ENCODE results near the gene EXOSC5. TPM values are rescaled to one million over a fixed set of nuclear protein-coding genes. Genes with fewer than 3 reads are reported as not detected.
"Not testable (repeated sequence)": the region's sequence is repeated elsewhere in the genome, so short reads cannot be mapped to it uniquely, and the experiment has no call there.

The EXOSC5 gene
- total RNA-seq, 1 experiment from 2014 or later, result 95.3 TPM

DNA sequence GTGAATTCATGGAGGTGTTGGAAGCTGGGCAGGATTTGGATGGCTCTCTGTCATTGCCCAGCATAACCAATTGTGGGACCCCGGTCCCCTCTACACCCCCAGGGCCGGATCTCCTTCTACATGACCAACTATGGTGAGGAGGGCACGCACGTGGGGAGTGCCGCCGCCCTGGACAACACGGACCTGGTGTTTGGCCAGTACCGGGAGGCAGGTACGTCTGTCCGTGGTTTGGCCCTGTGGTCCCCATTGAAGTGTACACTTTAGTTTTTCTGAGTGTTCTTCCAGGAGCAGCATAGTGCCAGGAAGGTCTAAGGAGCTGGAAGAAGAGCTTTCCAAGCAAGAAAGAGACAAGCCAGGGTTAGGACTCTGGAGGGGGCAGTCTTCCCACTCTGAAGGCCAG is 16.8 kb upstream of the EXOSC5 start:
- Histone ChIP-seq H3K4me3 (no peak overlapping the region), H3K9me3 (no peaks in the 10 kb centered on the region), H3K27me3 (no peaks in the 10 kb centered on the region), H3K36me3 (peaks cover 16% of the 10 kb centered on the region)
- no peak for DNase-seq

DNA sequence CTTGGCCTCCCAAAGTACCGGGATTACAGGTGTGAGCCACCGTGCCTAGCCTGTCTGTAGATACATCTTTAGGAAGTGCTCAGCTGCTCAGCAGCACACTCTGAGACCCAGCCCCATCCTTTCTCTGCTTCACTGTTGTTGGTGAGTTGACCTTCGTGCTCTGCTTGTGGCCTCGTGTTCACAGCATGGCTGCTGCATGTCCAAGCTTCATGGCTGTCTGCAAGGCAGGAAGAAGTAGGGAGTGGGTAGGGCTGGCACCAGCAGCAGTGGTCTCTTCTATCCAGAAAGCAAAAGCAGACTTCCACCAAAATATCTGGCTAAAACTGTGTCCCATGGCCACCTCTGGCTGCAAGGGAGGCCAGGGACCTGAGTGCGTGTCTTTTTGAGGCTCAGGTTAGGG is 15.8 kb upstream of the EXOSC5 start:
- DNase-seq, result no peak
- no peaks in the 10 kb centered on the region for H3K9me3 ChIP-seq

DNA sequence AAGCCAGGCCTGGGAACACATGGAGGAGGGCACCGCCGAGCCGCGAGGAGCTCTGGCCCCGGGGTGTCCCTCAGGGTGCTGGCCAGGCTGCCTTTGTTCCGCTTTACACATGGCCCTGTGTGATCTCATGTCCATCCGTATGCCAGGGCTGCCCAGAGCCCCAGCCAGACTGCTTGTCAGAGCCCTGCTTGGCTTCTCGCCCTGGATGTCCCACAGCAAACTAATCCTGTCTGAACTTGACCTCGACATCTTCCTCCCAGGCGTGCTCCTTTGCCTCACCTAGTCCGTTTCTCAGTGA is 14.8 kb upstream of the EXOSC5 start:
- peaks cover 13% of the 10 kb centered on the region for H3K36me3 ChIP-seq
- no peaks in the 10 kb centered on the region for H3K9me3 ChIP-seq
- H3K4me3 ChIP-seq, result no peak overlapping the region
- DNase-seq, result peak; percentile 39
- no peaks in the 10 kb centered on the region for H3K27me3 ChIP-seq

More for the DNA sequence above, 15.8 kb upstream of the EXOSC5 start:
- Histone ChIP-seq H3K27me3 (no peaks in the 10 kb centered on the region), H3K36me3 (peaks cover 13% of the 10 kb centered on the region), H3K4me3 (no peak overlapping the region)

DNA sequence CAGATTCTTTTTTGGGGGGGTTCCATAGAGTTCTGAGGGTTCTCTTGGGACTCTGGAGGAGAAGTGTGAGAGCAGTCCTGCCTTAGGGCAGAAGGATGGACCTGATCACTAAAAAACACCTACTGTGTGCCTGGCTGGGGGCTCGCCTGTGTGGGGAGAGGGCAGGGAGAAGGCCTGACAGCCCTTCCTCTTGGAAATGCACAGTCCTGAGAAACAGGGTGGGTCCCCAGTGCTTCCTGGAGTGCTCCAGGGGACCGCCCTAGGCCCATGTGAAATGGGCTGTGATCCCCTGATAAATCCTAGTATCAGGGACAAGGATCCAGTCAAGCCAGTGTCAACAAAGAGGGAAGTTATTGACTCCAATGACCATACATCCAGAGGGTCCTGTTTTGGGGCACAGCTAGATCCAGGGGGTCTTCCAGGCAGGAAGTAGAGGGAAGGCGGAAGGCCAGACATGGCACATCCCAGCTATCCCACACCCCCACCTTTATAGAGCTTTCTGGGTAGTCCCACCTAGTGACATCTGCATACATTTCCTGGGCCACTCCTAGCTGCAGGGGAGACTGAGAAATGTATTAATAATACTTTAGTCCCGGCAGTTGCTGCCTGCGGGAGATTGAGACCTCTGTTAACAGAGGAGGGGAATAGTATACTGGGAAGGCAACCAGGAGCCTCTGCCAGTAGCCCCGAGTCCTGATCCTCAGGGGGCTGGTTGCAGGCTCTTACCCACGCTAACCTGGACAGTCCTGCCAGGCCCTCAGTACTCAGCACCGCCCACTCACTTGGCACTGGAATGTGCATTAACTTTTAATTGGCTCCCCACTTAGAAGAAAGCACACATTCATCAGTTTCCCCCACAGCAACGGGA is 14.2 kb upstream of the EXOSC5 start:
- H3K4me3 ChIP-seq, result no peak overlapping the region
- no peak for DNase-seq
- H3K9me3 ChIP-seq, result no peaks in the 10 kb centered on the region
- H3K27me3 ChIP-seq, result no peaks in the 10 kb centered on the region
- peaks cover 13% of the 10 kb centered on the region for H3K36me3 ChIP-seq

DNA sequence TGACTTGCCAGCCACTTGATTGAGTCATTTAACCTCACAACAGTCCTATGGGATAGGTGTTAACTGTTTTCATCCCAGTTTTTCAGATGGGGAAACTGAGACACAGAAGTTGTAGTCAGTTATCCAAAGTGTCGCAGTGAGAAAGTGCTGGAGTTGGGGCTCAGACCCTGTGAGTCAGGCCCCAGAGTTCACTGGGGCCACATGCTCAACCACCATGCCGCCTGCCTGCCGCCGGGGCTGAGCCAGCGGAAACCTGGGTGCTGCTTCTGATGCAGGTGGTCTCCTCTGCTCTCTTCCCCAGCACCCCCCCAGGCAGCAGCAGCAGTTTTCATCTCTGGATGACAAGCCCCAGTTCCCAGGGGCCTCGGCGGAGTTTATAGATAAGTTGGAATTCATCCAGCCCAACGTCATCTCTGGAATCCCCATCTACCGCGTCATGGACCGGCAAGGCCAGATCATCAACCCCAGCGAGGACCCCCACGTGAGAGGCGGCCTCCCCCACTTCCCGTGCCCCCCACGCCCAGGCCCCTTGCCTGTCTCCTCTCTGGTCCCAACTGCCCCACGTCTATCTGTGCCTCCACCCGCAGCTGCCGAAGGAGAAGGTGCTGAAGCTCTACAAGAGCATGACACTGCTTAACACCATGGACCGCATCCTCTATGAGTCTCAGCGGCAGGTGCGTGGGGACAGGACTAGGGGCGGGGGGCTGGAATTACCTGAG is 13.3 kb upstream of the EXOSC5 start:
- H3K9me3 ChIP-seq, result no peaks in the 10 kb centered on the region
- H3K36me3 ChIP-seq, result peaks cover 13% of the 10 kb centered on the region
- H3K4me3 ChIP-seq, result no peak overlapping the region
- DNase-seq, result no peak
- no peaks in the 10 kb centered on the region for H3K27me3 ChIP-seq

DNA sequence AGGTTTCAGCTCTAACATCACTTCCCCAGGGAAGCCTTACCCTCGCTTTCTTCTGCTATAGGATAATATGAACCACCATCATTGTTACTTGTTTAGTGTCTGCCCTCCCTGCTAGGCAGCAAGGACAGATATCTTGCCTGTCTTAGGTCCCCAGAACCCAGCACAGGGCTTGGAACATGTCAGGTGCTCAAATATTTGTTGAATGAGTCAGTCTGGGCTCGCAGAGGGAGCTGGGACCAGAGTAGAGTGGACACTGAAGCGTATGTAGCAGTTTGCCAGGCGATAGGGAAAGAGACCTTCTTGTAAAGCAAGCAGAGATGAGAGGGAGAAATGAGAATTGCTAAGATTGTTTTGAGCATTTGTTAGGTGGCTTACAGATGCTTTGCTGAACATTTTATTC is 12.1 kb upstream of the EXOSC5 start:
- DNase-seq, result no peak
- Histone ChIP-seq H3K4me3 (no peak overlapping the region), H3K9me3 (no peaks in the 10 kb centered on the region)

DNA sequence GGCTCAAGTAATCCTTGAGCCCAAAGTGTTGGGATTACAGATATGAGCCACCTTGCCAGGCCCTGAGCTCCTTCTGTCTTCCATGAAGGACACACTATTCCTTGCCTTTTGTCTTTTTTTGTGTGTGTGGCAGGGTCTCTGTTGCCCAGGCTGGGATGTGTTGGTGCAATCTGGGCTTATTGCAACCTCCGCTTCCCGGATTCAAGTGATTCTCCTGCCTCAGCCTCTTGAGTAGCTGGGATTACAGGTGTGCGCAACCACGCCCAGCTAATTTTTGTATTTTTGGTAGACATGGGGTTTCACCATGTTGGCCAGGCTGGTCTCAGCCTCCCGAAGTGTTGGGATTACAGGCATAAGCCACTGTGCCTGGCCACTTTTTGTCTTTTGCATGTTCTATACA is 11.7 kb upstream of the EXOSC5 start:
- DNase-seq, H3K4me3 ChIP-seq, H3K27me3 ChIP-seq: not testable (repeated sequence)

More for the DNA sequence above, 12.1 kb upstream of the EXOSC5 start:
- H3K27me3 ChIP-seq, result no peaks in the 10 kb centered on the region
- peaks cover 13% of the 10 kb centered on the region for H3K36me3 ChIP-seq

DNA sequence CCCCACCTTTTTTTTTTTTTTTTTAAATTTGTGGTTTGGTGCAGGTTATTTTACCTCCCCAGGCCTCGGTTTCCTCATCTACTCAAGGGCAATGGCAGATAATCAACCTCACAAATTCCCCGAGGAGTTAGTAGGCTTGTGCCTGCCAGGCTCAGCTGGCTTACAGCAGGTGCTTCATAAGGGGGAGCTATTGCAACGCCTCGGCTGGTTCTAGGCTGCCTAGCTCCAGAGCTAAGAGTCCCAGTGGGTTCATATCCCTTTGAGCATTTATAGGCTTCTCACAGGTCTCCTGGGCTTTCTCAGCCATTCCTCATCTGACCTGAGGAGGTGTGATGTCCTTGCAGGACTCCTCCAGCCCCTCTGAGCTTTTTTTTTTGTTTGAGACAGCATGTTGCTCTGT is 11.1 kb upstream of the EXOSC5 start:
- Histone ChIP-seq H3K4me3 (no peak overlapping the region), H3K9me3 (no peaks in the 10 kb centered on the region), H3K27me3 (no peaks in the 10 kb centered on the region), H3K36me3 (peaks cover 13% of the 10 kb centered on the region)
- DNase-seq, result no peak

More for the DNA sequence above, 11.7 kb upstream of the EXOSC5 start:
- H3K36me3 ChIP-seq, result peaks cover 13% of the 10 kb centered on the region
- H3K9me3 ChIP-seq, result not testable (repeated sequence)

DNA sequence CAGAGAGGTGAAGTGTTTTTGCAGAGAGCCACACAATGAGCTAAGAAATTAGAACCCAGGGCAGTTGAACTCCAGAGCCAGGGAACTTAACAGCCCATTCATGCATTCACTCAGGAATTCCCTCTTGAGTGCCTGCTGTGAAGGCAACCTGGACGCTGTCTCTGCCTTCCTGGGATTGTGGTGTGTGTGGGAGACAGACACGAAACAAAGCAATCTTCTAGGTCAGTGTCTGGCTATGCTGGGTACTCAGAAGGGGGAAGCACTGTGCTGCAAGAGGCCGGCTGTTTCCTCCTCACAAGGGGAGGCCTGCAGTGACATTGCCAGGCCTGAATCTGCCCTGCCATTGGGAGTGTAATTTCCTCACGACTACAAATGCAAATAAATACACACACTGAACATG is 10.1 kb upstream of the EXOSC5 start:
- Histone ChIP-seq H3K4me3 (no peak overlapping the region), H3K9me3 (no peaks in the 10 kb centered on the region), H3K36me3 (peaks cover 9% of the 10 kb centered on the region), H3K27me3 (no peaks in the 10 kb centered on the region)
- DNase-seq, result no peak

DNA sequence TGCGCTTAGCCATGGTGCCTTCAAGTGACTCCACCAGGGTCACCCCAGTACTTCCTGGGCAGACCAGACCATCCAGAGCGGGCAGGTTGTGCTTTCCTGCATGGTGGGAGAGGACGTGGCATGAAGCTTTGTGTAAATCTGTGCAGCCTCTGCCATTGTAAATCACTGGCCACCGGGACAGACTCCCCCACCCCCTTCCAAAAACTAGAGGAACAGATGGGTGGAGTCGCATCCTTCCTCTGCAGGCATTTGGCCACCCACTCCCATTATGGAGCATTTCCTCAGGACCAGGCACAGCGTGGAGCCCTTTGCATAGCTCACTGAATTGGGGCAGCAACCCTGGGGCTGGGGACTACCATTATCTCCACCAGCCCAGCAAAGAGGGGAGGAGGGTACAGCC is 8.6 kb upstream of the EXOSC5 start:
- H3K4me3 ChIP-seq, result no peak overlapping the region
- no peak for DNase-seq
- no peaks in the 10 kb centered on the region for H3K27me3 ChIP-seq
- no peaks in the 10 kb centered on the region for H3K9me3 ChIP-seq
- H3K36me3 ChIP-seq, result peaks cover 3% of the 10 kb centered on the region

DNA sequence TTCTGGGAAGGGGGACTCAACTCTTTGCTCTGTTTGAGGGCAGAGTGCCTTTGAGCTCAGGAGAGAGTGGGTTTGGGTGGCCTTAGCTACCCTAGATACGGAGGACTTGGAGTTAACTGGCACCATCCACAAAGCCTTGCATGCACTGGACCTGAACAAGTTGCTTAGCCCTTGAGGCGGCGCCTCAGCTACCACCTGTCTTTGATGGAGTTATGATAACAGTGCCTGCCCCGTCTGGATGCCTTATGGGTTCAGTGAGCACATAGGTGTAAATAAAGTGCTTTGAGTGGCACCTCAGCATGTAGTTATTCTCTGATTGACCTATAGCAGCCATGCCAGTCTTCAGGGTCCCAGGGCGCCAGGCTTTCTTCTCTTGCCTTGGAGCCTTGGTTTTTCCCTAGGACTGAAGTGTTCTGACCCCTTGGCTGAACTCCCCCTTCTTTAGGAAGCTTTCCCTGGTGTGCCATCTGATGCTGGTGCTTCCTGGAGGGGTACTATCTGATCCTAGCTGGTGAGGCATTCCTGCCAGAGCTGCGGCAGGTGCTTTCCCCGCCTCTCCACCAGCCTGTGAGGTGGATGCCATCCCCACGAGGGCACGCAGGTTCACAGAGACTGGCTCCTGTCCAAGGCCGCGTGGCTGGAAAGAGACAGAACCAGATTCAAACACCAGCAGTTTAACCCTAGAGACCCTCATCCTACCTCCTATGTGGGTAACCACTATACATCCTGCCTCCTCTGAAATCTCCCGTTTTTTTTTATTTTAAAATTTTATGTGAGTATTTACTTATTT is 6.2 kb upstream of the EXOSC5 start:
- Histone ChIP-seq H3K9me3 (no peaks in the 10 kb centered on the region), H3K36me3 (no peaks in the 10 kb centered on the region; the same call in 1 of the 2 replicates), H3K4me3 (no peak overlapping the region), H3K27me3 (no peaks in the 10 kb centered on the region)
- DNase-seq, result no peak

DNA sequence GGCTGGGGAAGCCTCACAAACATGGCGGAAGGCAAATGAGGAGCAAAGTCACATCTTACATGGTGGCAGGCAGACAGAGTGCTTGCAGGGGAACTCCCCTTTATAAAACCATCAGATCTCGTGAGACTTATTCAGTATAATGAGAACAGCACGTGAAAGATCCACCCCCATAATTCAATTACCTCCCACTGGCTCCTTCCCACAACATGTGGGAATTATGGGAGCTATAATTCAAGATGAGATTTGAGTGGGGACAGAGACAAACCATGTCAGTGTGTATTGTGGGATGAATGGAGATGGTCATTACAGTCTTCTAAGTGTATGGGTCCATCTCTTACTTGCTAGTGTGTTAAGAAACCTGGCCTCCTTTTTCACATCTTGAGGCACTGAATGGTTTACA is 4.9 kb upstream of the EXOSC5 start:
- Histone ChIP-seq H3K27me3 (no peaks in the 10 kb centered on the region), H3K4me3 (no peak overlapping the region), H3K9me3 (no peaks in the 10 kb centered on the region), H3K36me3 (no peaks in the 10 kb centered on the region; the same call in 1 of the 2 replicates)
- no peak for DNase-seq

DNA sequence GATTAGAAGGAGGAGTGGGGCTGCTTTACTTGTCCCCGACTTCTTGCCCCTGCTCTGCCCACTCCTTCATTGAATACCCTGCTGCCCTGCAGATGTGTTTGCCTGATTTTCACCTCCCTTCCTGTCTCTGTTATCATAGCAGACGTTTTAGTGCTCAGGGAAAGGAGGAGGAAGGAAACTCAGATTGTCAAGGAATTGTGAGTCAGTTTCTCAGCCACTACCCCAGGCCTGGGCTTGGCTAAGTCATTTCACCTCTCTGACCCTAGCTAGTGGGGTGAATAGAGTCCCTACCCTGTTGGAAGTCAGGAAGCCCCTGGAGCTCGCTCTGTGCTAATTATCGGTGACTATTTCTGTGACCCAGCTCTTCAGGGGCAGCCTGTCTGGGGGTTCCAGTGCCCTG is 4.3 kb upstream of the EXOSC5 start:
- no peaks in the 10 kb centered on the region for H3K9me3 ChIP-seq

DNA sequence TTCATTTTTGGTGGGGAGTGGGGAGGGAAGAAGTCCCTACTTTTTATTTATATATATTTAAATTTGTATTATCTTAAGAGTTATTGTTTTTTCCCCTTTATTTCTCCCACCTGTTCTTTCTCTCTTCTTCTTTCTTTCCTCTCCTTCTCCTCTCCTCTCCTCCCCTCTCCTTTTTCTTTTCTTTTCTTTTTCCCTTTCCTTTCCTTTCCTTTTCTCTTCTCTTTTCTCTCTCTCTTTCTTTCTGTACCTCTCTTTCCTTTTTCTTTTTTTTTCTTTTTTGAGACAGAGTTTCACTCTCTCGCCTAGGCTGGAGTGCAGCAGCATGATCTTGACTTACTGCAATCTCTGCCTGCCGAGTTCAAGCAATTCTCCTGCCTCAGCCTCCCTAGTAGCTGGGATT is 2.4 kb upstream of the EXOSC5 start:
- DNase-seq, result no peak
- no peak overlapping the region for H3K4me3 ChIP-seq

More for the DNA sequence above, 4.3 kb upstream of the EXOSC5 start:
- H3K27me3 ChIP-seq, result no peaks in the 10 kb centered on the region
- no peak for DNase-seq
- no peaks in the 10 kb centered on the region; the same call in 1 of the 2 replicates for H3K36me3 ChIP-seq
- H3K4me3 ChIP-seq, result no peak overlapping the region

DNA sequence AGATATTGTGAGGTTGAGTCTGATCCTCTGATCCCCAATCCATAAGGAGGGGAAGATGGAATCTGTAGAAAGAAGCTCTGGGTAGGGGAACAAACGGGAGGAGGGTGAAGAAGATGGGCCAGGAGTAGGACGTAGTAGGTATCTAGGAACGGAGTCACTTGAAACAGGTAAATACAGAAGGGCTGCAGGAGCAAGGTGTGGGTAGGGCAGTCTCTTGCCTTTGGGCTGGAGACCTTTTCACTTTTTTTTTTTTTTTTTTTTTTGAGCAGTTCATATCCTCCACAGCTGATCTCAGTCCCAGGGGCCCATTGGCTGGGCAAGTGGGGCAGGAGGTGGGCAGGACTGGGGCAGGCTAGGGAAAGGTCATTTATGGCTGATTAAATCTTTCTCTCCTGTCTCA is 1.9 kb upstream of the EXOSC5 start:
- peak overlapping the region; percentile 98 for H3K4me3 ChIP-seq
- 0 out of 2 replicates have a peak, but pooled peaks cover 4% of the 10 kb centered on the region for H3K36me3 ChIP-seq
- DNase-seq, result no peak
- no peaks in the 10 kb centered on the region for H3K27me3 ChIP-seq
- no peaks in the 10 kb centered on the region for H3K9me3 ChIP-seq

More for the DNA sequence above, 2.4 kb upstream of the EXOSC5 start:
- Histone ChIP-seq H3K36me3 (0 out of 2 replicates have a peak, but pooled peaks cover 4% of the 10 kb centered on the region), H3K27me3 (no peaks in the 10 kb centered on the region), H3K9me3 (no peaks in the 10 kb centered on the region)

DNA sequence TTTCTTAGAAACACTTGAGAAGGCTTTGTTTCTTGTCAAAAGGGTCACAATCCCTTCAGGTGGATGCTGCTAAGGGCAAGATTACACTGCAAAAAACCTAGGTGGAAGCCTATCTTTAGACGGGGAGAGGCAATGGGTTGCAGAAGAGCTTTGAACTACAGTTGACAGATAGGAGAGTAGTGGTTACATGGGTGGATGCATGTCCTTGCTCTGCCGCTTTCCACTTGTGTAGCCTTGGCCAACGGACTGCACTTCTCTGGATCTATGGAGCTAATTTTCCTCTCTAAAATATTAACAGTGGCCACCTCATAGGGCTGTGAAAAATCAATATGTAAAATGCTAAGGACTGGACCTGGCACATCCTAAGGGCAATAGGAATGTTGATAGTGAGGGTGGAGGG is 1.4 kb upstream of the EXOSC5 start:
- Histone ChIP-seq H3K36me3 (0 out of 2 replicates have a peak, but pooled peaks cover 4% of the 10 kb centered on the region), H3K27me3 (no peaks in the 10 kb centered on the region), H3K4me3 (peak overlapping the region; percentile 98), H3K9me3 (no peaks in the 10 kb centered on the region)
- DNase-seq, result no peak

DNA sequence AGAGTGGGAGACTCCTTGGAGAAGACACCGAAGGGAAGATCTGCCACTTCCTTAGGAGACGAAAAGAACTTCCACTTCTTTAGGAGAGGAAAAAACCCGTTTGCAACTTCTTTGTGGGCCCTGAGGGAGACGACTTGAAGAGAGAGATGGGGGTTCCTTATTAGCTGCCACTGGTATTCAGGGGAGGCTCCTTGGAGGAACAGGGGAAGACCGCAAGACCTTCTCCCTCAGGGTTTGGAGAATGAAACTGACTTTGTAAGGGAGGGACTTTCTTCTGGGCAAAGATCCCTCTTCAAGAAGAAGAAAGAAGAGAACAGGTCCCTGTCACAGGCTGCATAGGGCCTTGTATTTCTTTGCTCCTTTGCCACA is 875 bp upstream of the EXOSC5 start:
- H3K27me3 ChIP-seq, result no peaks in the 10 kb centered on the region
- no peaks in the 10 kb centered on the region for H3K9me3 ChIP-seq
- no peak for DNase-seq
- H3K36me3 ChIP-seq, result peaks cover 4% of the 10 kb centered on the region; the same call in 1 of the 2 replicates
- H3K4me3 ChIP-seq, result peak overlapping the region; percentile 98
